Astrocyte (in vitro differentiated cells and primary cell): Measurements from ENCODE around the gene TNFRSF13B. TPM values are rescaled to one million over a fixed set of nuclear protein-coding genes. Genes with fewer than 3 reads are reported as not detected.
A peak's percentile ranks its signal among the peaks of the same experiment; 100 is the strongest.
"Not testable (repeated sequence)": the region's sequence is repeated elsewhere in the genome, so short reads cannot be mapped to it uniquely, and the experiment has no call there.

Experiments
- DNase-seq: peaks from one replicate; pipeline ENCODE4 v3.0.0-alpha.2; 2010; ENCODE audit warnings: low read depth
- FAIRE-seq: peaks from 2 replicates; lab custom pipeline; 2011; peaks lifted over from hg19 to GRCh38; lab: Jason Lieb, UNC
- H2AFZ ChIP-seq: 2 replicates; pipeline ENCODE4 v1.6.0; 2012; ENCODE audit warnings: low read depth, low read length, inconsistent platforms
- H3K27ac ChIP-seq: 2 replicates; pipeline ENCODE4 v1.5.1; 2011; ENCODE audit warnings: low read depth, low read length, inconsistent platforms
- H3K27me3 ChIP-seq: 2 replicates; pipeline ENCODE4 v1.6.0; 2011; ENCODE audit warnings: low read length, inconsistent platforms; ENCODE audit not compliant: insufficient read depth
- H3K36me3 ChIP-seq: 2 replicates; pipeline ENCODE4 v1.5.1; 2011; ENCODE audit warnings: low read length, inconsistent platforms; ENCODE audit not compliant: insufficient read depth
- H3K4me1 ChIP-seq: 2 replicates; pipeline ENCODE4 v1.5.1; 2011; ENCODE audit warnings: low read length, inconsistent platforms; ENCODE audit not compliant: insufficient read depth
- H3K4me2 ChIP-seq: 2 replicates; pipeline ENCODE4 v1.6.0; 2012; ENCODE audit warnings: low read length, inconsistent platforms
- H3K4me3 ChIP-seq: 2 replicates; pipeline ENCODE4 v1.5.1; 2011; ENCODE audit warnings: low read depth, mild to moderate bottlenecking, low read length, inconsistent platforms; ENCODE audit not compliant: insufficient read depth
- H3K79me2 ChIP-seq: 2 replicates; pipeline ENCODE4 v1.6.0; 2012; ENCODE audit warnings: mild to moderate bottlenecking, low read length, inconsistent platforms; ENCODE audit not compliant: insufficient read depth
- H3K9ac ChIP-seq: 2 replicates; pipeline ENCODE4 v1.6.0; 2012; ENCODE audit warnings: mild to moderate bottlenecking, low read length, inconsistent platforms
- H3K9me3 ChIP-seq: 2 replicates; pipeline ENCODE4 v1.5.1; 2012; ENCODE audit warnings: low read depth, mild to moderate bottlenecking, low read length, inconsistent platforms; ENCODE audit not compliant: insufficient read depth
- H4K20me1 ChIP-seq: 2 replicates; pipeline ENCODE4 v1.6.0; 2012; ENCODE audit warnings: low read length, inconsistent platforms; ENCODE audit not compliant: insufficient read depth
- H3K27ac Mint-ChIP-seq: one replicate; pipeline ENCODE4 v1.8.0; 2021; ENCODE audit warnings: mild to moderate bottlenecking, mixed read lengths; ENCODE audit not compliant: unreplicated experiment
- H3K27me3 Mint-ChIP-seq: one replicate; pipeline ENCODE4 v1.8.0; 2021; ENCODE audit warnings: low read depth, mixed read lengths; ENCODE audit not compliant: unreplicated experiment
- H3K36me3 Mint-ChIP-seq: one replicate; pipeline ENCODE4 v1.8.0; 2021; ENCODE audit warnings: low read depth, mixed read lengths; ENCODE audit not compliant: unreplicated experiment
- H3K4me1 Mint-ChIP-seq: one replicate; pipeline ENCODE4 v1.8.0; 2021; ENCODE audit warnings: low read depth, mixed read lengths; ENCODE audit not compliant: unreplicated experiment
- H3K4me3 Mint-ChIP-seq: one replicate; pipeline ENCODE4 v1.8.0; 2021; ENCODE audit warnings: mild to moderate bottlenecking, moderate library complexity, mixed read lengths; ENCODE audit not compliant: unreplicated experiment
- H3K9me3 Mint-ChIP-seq: one replicate; pipeline ENCODE4 v1.8.0; 2021; ENCODE audit warnings: mild to moderate bottlenecking, mixed read lengths; ENCODE audit not compliant: unreplicated experiment
- CTCF ChIP-seq: IDR thresholded peaks from 2 replicates; pipeline ENCODE4 v1.5.1; 2011; ENCODE audit warnings: low read depth, mild to moderate bottlenecking, inconsistent platforms, low read length, moderate library complexity; ENCODE audit not compliant: insufficient read depth
- EZH2 ChIP-seq: IDR thresholded peaks from 2 replicates; pipeline ENCODE4 v1.6.1; 2012; ENCODE audit warnings: mild to moderate bottlenecking, low read length, inconsistent platforms; ENCODE audit not compliant: insufficient read depth
- total RNA-seq: library from RNA; stranded (reverse); gene quantifications from 2 replicates; pipeline ENCODE4 v1.2.1, GENCODE V29; 2021

TNFRSF13B gene
- total RNA-seq, 1 donor from 2014 or later: not detected

- H3K4me1 Mint-ChIP-seq: no peaks in the 10 kb centered on the region
- H3K27ac Mint-ChIP-seq: no peak overlapping the region
- no peaks in the 10 kb centered on the region for H3K36me3 Mint-ChIP-seq
- H3K27me3 Mint-ChIP-seq: peaks cover 6% of the 10 kb centered on the region
- H3K4me3 Mint-ChIP-seq: no peak overlapping the region
- H3K79me2 ChIP-seq: no peaks in the 10 kb centered on the region
- TF ChIP-seq EZH2 (no peak), CTCF (no peak)
- H4K20me1 ChIP-seq: no peaks in the 10 kb centered on the region
- peak overlapping the region; percentile 57 for H3K4me2 ChIP-seq
- no peaks in the 10 kb centered on the region for H3K36me3 ChIP-seq
- H3K4me1 ChIP-seq: peaks cover 7% of the 10 kb centered on the region
- no peaks in the 10 kb centered on the region for H3K27me3 ChIP-seq
- no peak overlapping the region for H3K9ac ChIP-seq
- DNase-seq (no peak), FAIRE-seq (no peak)
- H3K4me3 ChIP-seq: no peak overlapping the region
- H3K9me3 Mint-ChIP-seq: no peaks in the 10 kb centered on the region
- H2AFZ ChIP-seq: no peak overlapping the region
- H3K27ac ChIP-seq: no peak overlapping the region
- no peaks in the 10 kb centered on the region for H3K9me3 ChIP-seq
Observed at GRCh38 chr17:17015230-17015629, 43.3 kb upstream of the TNFRSF13B start.

- not testable (repeated sequence) for H3K79me2 ChIP-seq, H3K27me3 Mint-ChIP-seq, H3K9me3 Mint-ChIP-seq, H3K36me3 Mint-ChIP-seq, H3K36me3 ChIP-seq, H3K9me3 ChIP-seq, FAIRE-seq, H3K27ac ChIP-seq, H3K4me1 Mint-ChIP-seq, H3K9ac ChIP-seq, H3K4me1 ChIP-seq, H3K27me3 ChIP-seq, H3K27ac Mint-ChIP-seq, H2AFZ ChIP-seq, H4K20me1 ChIP-seq, H3K4me3 Mint-ChIP-seq, H3K4me3 ChIP-seq
- peak; percentile 78 for DNase-seq
- peak overlapping the region; percentile 57 for H3K4me2 ChIP-seq
Observed at GRCh38 chr17:17014748-17015124, 42.8 kb upstream of the TNFRSF13B start.

GRCh38 chr17:17013828-17014747 is 42.2 kb upstream of the TNFRSF13B start:
- not testable (repeated sequence) for H3K9me3 Mint-ChIP-seq, H3K4me3 ChIP-seq, H3K27me3 ChIP-seq, DNase-seq, H3K27ac Mint-ChIP-seq, H3K27ac ChIP-seq, FAIRE-seq, H3K4me1 ChIP-seq, H3K27me3 Mint-ChIP-seq, H3K4me1 Mint-ChIP-seq, H4K20me1 ChIP-seq, H3K4me3 Mint-ChIP-seq, H2AFZ ChIP-seq, H3K9ac ChIP-seq, H3K36me3 ChIP-seq, H3K79me2 ChIP-seq, H3K36me3 Mint-ChIP-seq, H3K9me3 ChIP-seq
- peak overlapping the region; percentile 57 for H3K4me2 ChIP-seq

GRCh38 chr17:17011043-17011907 is 39.4 kb upstream of the TNFRSF13B start:
- H3K36me3 Mint-ChIP-seq, H3K4me1 ChIP-seq, H3K4me3 ChIP-seq, H3K9me3 ChIP-seq, H3K9me3 Mint-ChIP-seq, H3K27me3 ChIP-seq, H3K4me1 Mint-ChIP-seq, H3K27ac Mint-ChIP-seq, H2AFZ ChIP-seq, H4K20me1 ChIP-seq, H3K9ac ChIP-seq, H3K4me3 Mint-ChIP-seq, H3K27ac ChIP-seq, H3K79me2 ChIP-seq, H3K36me3 ChIP-seq, H3K27me3 Mint-ChIP-seq: not testable (repeated sequence)
- H3K4me2 ChIP-seq: peak overlapping the region; percentile 50
- FAIRE-seq (peak; percentile 93), DNase-seq (peak; percentile 85)

- H3K27me3 ChIP-seq, H3K27me3 Mint-ChIP-seq, H4K20me1 ChIP-seq, H3K27ac ChIP-seq, H3K4me3 Mint-ChIP-seq, H3K27ac Mint-ChIP-seq, H3K79me2 ChIP-seq, H3K9me3 Mint-ChIP-seq, DNase-seq, H3K9ac ChIP-seq, H3K36me3 Mint-ChIP-seq, H3K4me1 Mint-ChIP-seq, H3K4me1 ChIP-seq, H3K4me3 ChIP-seq, H3K36me3 ChIP-seq, H3K9me3 ChIP-seq, H2AFZ ChIP-seq: not testable (repeated sequence)
- H3K4me2 ChIP-seq: peak overlapping the region; percentile 50
- peak; percentile 85 for FAIRE-seq
Observed at GRCh38 chr17:17010545-17011034, 38.7 kb upstream of the TNFRSF13B start.
